A549 (cell line): ENCODE results near the gene TGM6.

Source experiments
- CHD2 ChIP-seq: fragments of 150-350 bp; IDR thresholded peaks from 2 replicates; pipeline ENCODE4 v1.6.1; 2014; ENCODE audit warnings: low read length; ENCODE audit not compliant: partially characterized antibody
- CTCF ChIP-seq: fragments of >200 bp; sonication (Bioruptor Twin); formaldehyde crosslinking; IDR thresholded peaks from 3 replicates; pipeline ENCODE4 v1.5.1; 2016
- HMGXB4 ChIP-seq: fragments of 250-450 bp; sonication (Bioruptor Pico); IDR thresholded peaks from 2 replicates; pipeline ENCODE4 v1.5.0; 2021; ENCODE audit warnings: mild to moderate bottlenecking, moderate library complexity, borderline replicate concordance
- HOXB13 ChIP-seq: fragments of 250-450 bp; sonication (Bioruptor Pico); IDR thresholded peaks from 2 replicates; pipeline ENCODE4 v1.5.0; 2020; ENCODE audit warnings: low read depth, mild to moderate bottlenecking, moderate library complexity
- NR3C1 ChIP-seq: fragments of >200 bp; sonication (Bioruptor Twin); formaldehyde crosslinking; IDR thresholded peaks from 3 replicates; pipeline ENCODE4 v1.6.1; 2017
- PBX3 ChIP-seq: IDR thresholded peaks from 2 replicates; pipeline ENCODE4 v1.6.1; 2012

GRCh38 chr20:2395136-2395535, 14.4 kb downstream of the TGM6 start:
- no peak for TF ChIP-seq CTCF
- no peak for TF ChIP-seq NR3C1
- no peak for TF ChIP-seq HMGXB4 (CRISPR knock-in tag)
- no peak for TF ChIP-seq CHD2
- TF ChIP-seq HOXB13 = no peak
- TF ChIP-seq PBX3 = no peak
